ENCODE data around the gene GALNT17.

The GALNT17 gene

GRCh38 chr7:71132127-71132376 is at the start of gene GALNT17:
Gene GALNT17 (plus strand): TSS chr7:71132144.
- DNase-seq = no peak

GRCh38 chr7:71095266-71095860 is 36.6 kb upstream of the GALNT17 start:
- DNase-seq = no peak

- no peak for DNase-seq
Observed at GRCh38 chr7:71096351-71096750, 35.6 kb upstream of the GALNT17 start.

- DNase-seq = no peak
Observed at GRCh38 chr7:71106226-71106625, 25.7 kb upstream of the GALNT17 start.

GRCh38 chr7:71112436-71112835 is 19.5 kb upstream of the GALNT17 start:
- DNase-seq = no peak

GRCh38 chr7:71120096-71120495 is 11.8 kb upstream of the GALNT17 start:
- no peak for DNase-seq

GRCh38 chr7:71129126-71129525 is 2.8 kb upstream of the GALNT17 start:
- no peak for DNase-seq

GRCh38 chr7:71130031-71130679 is 1.8 kb upstream of the GALNT17 start:
- no peak for DNase-seq

- no peak for DNase-seq
Observed at GRCh38 chr7:71131256-71132126, 453 bp upstream of the GALNT17 start.

GRCh38 chr7:71132377-71133231 is 660 bp downstream of the GALNT17 start:
- no peak for DNase-seq

- no peak for DNase-seq
Observed at GRCh38 chr7:71133232-71133622, 1.3 kb downstream of the GALNT17 start.

GRCh38 chr7:71133856-71134255 is 1.9 kb downstream of the GALNT17 start:
- no peak for DNase-seq

GRCh38 chr7:71135116-71135515 is 3.2 kb downstream of the GALNT17 start:
- no peak for DNase-seq

GRCh38 chr7:71135663-71136062 is 3.7 kb downstream of the GALNT17 start:
- DNase-seq = no peak

GRCh38 chr7:71137479-71137878 is 5.5 kb downstream of the GALNT17 start:
- no peak for DNase-seq

- DNase-seq = no peak
Observed at GRCh38 chr7:71140264-71140663, 8.3 kb downstream of the GALNT17 start.

GRCh38 chr7:71144963-71145362 is 13.0 kb downstream of the GALNT17 start:
- DNase-seq = no peak

- DNase-seq = no peak
Observed at GRCh38 chr7:71145906-71146901, 14.3 kb downstream of the GALNT17 start.

GRCh38 chr7:71148098-71148497 is 16.2 kb downstream of the GALNT17 start:
- no peak for DNase-seq

GRCh38 chr7:71155236-71155635 is 23.3 kb downstream of the GALNT17 start:
- DNase-seq = no peak

- DNase-seq = no peak
Observed at GRCh38 chr7:71157757-71158156, 25.8 kb downstream of the GALNT17 start.

GRCh38 chr7:71165708-71166107 is 33.8 kb downstream of the GALNT17 start:
- DNase-seq = no peak
